Regular cardiac myocyte (primary cell): ENCODE measurements around the gene PPP1R15A. TPM values are rescaled to one million over a fixed set of nuclear protein-coding genes. Genes with fewer than 3 reads are reported as not detected.

Source experiments
- total RNA-seq: library from RNA; depleted of rRNA; stranded (reverse); fragments of >200 nt; gene quantifications from 2 replicates; pipeline ENCODE4 v1.2.3, GENCODE V29; 2014

PPP1R15A gene
- total RNA-seq: 41.6 and 98.9 TPM in 2 replicates

GRCh38 chr19:48872182-48872883 is at the start of gene PPP1R15A:
Gene PPP1R15A, plus strand, starts transcription at chr19:48872421. Its CDS starts 813 bp downstream, at chr19:48873234.

DNA sequence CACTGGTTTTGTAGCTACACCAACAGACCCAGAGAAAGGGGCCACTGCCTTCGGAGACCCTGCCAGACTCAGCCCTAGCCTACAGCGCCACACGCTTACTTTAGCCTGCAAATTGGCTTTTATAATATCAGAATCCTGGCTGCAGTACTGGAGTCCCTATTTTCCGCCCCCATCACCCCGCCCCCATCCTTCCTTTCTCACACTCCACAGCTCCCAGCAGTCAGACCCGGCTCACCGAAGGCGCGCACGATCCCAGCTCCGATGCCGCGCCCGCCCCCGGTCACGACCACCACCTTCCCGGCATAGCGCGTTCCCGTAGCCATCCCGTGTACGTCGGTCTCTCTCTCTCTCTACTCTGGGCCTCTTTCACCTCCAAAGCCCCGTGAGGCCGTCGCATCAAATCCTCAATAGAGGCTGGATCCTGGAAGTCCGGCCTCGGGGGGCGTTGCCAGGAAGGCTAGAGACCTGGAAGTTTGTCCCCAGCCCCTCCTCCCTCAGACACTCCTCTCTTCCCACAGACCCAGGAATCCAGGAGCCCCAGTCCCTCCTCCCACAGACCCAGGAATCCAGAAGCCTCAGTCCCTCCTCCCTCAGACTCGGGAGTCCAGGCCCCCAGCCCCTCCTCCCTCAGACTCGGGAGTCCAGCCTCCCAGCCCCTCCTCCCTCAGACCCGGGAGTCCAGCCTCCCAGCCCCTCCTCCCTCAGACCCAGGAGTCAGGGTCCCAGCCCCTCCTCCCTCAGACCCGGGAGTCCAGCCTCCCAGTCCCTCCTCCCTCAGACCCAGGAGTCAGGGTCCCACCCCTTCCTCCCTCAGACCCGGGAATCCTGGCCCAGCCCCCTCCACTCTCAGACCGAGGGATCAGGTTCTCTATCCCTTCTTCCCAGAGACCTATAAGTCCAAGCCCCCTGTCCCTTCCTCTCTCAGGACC is 35.9 kb upstream of the PPP1R15A start, which contains the start of gene HSD17B14:
Gene HSD17B14 (minus strand): TSS at position 403 of the 929 bp plus-strand sequence. CDS start 80 bp downstream, at position 323.

GRCh38 chr19:48868114-48868886 is 3.9 kb upstream of the PPP1R15A start, which contains the start of gene PLEKHA4:
Gene PLEKHA4, minus strand, starts transcription at chr19:48868617. Its CDS starts 997 bp downstream, at chr19:48867620.

DNA sequence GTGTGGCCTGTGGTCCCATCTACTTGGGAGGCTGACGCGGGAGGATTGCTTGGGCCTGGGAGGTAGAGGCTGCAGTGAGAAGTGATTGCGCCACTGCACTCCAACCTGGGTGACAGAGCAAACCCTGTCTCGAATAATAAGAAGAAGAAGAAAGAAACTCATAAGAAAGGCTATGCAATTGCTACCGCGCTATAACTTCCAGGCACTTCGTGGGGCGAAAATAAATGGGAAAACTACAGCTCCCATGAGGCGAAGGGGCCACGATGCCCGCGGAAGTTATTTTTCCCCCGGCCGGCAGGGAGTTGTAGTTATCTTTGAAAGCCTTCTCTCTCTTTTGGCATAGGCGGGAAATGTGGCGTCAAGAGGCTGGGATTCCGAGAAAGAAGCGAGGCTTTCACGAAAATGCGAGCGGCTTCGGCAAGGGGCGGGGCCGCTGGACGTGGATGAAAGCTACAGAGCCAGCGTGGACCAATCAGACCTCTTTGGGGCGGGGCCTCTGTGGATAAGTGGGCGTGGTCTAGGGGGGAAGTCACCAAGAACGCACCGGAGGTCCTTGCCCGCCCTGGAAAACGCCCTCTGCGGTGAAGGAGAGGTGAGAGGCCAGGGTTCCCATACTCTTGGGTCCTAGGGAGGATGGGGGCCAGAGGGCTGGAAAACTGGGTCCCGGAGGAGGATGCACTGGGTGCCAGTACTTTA is 27.7 kb downstream of the PPP1R15A start, which contains the start of gene NUCB1:
Gene NUCB1 (plus strand): TSS at position 532 of the 696 bp plus-strand sequence. CDS start 485 bp downstream, outside the sequence.

Other genes starting within 250 kb of the PPP1R15A start
- 1.3 and 6.2 TPM in 2 replicates for gene DBP, start 235.0 kb upstream of the PPP1R15A start, total RNA-seq
- gene CA11, start 226.2 kb upstream of the PPP1R15A start, total RNA-seq: 0.58 and 2.5 TPM in 2 replicates
- gene NTN5, start 199.4 kb upstream of the PPP1R15A start, total RNA-seq: 0.28 TPM in 1 of 2 replicates, not detected in the other
- not detected in 2 replicates for gene FUT2, start 176.4 kb upstream of the PPP1R15A start, total RNA-seq
- gene MAMSTR, start 152.7 kb upstream of the PPP1R15A start, total RNA-seq: 0.19 and 0.28 TPM in 2 replicates
- 0.58 and 0.85 TPM in 2 replicates for gene RASIP1, start 131.8 kb upstream of the PPP1R15A start, total RNA-seq
- gene IZUMO1, start 125.5 kb upstream of the PPP1R15A start, total RNA-seq: not detected in 2 replicates
- gene FUT1, start 119.8 kb upstream of the PPP1R15A start, total RNA-seq: under 0.01 and 0.58 TPM in 2 replicates
- gene FGF21, start 116.9 kb upstream of the PPP1R15A start, total RNA-seq: not detected in 2 replicates
- 27.9 and 48.3 TPM in 2 replicates for gene BCAT2, start 61.4 kb upstream of the PPP1R15A start, total RNA-seq
- gene HSD17B14, start 35.9 kb upstream of the PPP1R15A start, total RNA-seq: 0.38 and 2.5 TPM in 2 replicates
- gene PLEKHA4, start 3.8 kb upstream of the PPP1R15A start, total RNA-seq: 5.6 and 10.4 TPM in 2 replicates
- gene TULP2, start 26.3 kb downstream of the PPP1R15A start, total RNA-seq: not detected in 2 replicates
- 93.0 and 130 TPM in 2 replicates for gene NUCB1, start 27.9 kb downstream of the PPP1R15A start, total RNA-seq
- gene DHDH, start 61.3 kb downstream of the PPP1R15A start, total RNA-seq: 0.38 and 0.56 TPM in 2 replicates
- 96.4 and 104 TPM in 2 replicates for gene BAX, start 82.5 kb downstream of the PPP1R15A start, total RNA-seq
- 1,571 and 5,527 TPM in 2 replicates for gene FTL, start 92.9 kb downstream of the PPP1R15A start, total RNA-seq
- gene GYS1, start 120.9 kb downstream of the PPP1R15A start, total RNA-seq: 47.5 and 56.9 TPM in 2 replicates
- gene RUVBL2, start 121.5 kb downstream of the PPP1R15A start, total RNA-seq: 138 and 392 TPM in 2 replicates
- not detected in 2 replicates for gene LHB, start 144.7 kb downstream of the PPP1R15A start, total RNA-seq
- not detected in 2 replicates for gene CGB3, start 151.9 kb downstream of the PPP1R15A start, total RNA-seq
- not detected in 2 replicates for gene CGB2, start 159.5 kb downstream of the PPP1R15A start, total RNA-seq
- 0.28 TPM in 1 of 2 replicates, not detected in the other for gene CGB1, start 164.5 kb downstream of the PPP1R15A start, total RNA-seq
- gene CGB5, start 171.4 kb downstream of the PPP1R15A start, total RNA-seq: not detected in 2 replicates
- gene CGB8, start 176.7 kb downstream of the PPP1R15A start, total RNA-seq: not detected in 2 replicates
- 0.19 and 0.56 TPM in 2 replicates for gene CGB7, start 185.3 kb downstream of the PPP1R15A start, total RNA-seq
- gene NTF4, start 192.4 kb downstream of the PPP1R15A start, total RNA-seq: not detected in 2 replicates
- gene KCNA7, start 200.3 kb downstream of the PPP1R15A start, total RNA-seq: under 0.01 TPM in 1 of 2 replicates, not detected in the other
- 89.1 and 130 TPM in 2 replicates for gene SNRNP70, start 213.0 kb downstream of the PPP1R15A start, total RNA-seq
- gene LIN7B, start 241.9 kb downstream of the PPP1R15A start, total RNA-seq: 9.9 and 11.1 TPM in 2 replicates
- 0.58 and 0.85 TPM in 2 replicates for gene C19orf73, start 246.7 kb downstream of the PPP1R15A start, total RNA-seq
- 1.7 and 4.5 TPM in 2 replicates for gene PPFIA3, start 247.1 kb downstream of the PPP1R15A start, total RNA-seq